Stimulated activated CD8-positive, alpha-beta memory T cell treated with anti-CD3 and anti-CD28 coated beads, Interleukin-7, amount 100 ng/mL, for 48 hours (primary cell): Measurements from ENCODE around the gene CTIF.

Experiments used
- DNase-seq, 2 donors: peaks; one replicate each; pipeline ENCODE4 v3.0.0-alpha.2; 2020; ENCODE audit warnings: low read depth in 1 of 2; ENCODE audit errors: extremely low read depth in 1 of 2

CTIF gene

DNA sequence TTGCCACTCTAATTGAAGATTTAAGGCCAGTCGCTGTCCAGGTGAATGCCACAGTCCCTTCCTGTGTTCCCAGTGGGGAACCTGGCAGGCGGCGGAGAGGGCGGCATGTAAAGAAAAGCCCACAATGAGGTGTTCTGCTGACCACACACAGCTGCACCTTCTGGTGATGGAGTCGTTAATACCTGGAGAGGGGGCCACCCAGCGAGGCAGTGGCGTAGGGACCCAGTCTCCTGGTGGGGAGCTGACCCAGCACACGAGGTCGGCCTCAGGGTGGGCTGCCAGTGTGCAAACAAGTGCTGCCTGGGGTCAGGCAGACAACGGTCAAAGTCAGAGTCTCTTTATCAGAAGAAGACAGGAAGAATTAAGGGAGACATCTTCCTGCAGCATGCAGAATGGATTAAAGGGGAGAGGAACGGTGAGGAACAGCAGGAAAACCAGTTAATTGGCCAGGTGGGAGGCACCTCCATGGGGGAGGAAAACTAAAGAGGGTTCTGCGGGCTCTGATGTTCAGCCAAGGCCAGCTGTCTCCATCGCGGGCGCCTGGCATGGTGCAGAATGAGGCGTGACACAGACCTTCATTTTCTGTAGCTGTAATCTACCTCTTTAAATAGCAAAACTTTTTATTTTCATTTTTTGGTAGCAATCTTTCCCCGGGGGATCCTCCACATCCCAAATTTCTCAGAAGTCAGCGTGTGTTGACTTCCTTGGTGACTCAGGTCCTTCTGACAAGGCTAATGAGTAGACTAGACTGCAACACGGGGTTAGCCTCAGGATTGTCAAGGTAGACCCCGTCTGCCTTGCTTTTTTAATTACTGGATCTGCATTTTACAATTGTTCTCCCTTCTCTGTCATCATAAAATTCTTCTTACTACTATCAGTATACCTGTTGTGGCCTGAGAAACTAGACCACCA lies 333.7 kb downstream of the CTIF start:
- DNase-seq: no peak

DNA sequence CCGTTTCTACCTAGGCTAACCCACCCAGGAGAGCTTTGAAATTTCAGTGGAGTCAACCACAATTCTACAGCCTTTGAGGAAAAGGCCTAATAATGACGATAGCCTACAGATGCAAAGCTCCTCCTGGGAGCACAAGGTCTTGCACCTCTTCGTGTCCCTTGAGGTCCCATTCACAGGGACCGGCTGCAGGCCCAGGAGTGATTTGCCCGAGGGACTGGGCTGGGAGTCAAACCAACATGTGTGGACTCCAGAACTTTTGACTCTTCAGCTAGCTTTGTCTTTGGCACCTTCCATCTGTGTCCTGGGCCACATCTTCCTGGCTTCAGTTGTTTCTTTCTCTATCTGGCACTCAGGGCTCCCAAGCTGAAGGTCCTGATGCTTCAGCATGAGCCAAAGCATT lies 335.4 kb downstream of the CTIF start:
- no peak for DNase-seq

DNA sequence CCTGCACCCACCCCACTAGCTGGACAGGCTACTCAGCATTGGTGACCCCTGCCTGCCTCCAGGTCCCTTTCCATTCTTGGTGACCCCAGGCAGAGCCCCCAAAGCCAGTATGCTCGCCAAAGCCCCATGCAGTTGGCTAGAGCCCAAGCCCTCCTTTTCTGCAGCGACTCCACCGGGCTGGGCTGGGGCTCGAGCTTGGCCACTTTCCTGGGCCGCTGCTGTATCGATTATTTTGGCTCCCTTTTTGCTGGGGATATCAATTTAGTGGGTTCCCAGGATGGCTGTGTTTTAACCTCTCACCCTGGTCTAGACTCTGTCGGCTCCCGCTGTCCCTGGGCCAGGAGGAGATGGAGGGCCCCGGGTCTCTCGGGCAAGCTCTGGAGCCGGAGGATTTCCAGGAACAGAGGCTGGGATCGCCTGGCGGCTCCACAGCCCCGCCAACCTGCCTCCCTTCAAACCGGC lies 335.9 kb downstream of the CTIF start:
- no peak for DNase-seq

DNA sequence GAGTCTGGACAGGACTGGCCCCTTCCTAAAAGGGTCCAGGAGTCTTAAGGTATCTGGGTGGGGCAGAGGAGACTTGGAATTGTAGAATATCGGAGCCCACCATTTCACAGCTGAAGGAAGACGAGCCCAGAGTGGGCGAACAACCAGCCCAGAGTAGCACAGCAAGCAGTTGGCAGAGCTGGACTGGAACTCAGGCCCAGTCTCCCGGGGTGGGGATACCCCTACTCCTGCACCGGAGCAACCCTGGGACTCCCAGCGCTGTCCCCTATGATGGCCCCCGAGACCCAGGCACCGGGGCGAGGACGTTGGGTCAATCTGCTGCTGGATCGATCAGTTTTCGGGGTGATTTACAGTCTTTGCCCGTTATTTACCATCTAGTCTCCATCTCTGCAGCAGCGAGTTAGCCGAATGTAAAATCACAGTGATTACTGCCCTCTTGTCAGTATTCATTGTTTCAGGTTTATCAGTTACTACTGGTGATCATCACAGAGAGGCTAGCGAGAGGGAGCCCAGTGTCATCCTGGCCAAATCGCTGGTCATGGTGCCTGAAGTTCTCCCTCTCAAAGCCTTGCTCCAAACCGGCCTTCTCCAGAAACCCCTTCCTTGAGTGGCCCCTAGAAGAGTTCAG lies 336.6 kb downstream of the CTIF start:
- DNase-seq: no peak

DNA sequence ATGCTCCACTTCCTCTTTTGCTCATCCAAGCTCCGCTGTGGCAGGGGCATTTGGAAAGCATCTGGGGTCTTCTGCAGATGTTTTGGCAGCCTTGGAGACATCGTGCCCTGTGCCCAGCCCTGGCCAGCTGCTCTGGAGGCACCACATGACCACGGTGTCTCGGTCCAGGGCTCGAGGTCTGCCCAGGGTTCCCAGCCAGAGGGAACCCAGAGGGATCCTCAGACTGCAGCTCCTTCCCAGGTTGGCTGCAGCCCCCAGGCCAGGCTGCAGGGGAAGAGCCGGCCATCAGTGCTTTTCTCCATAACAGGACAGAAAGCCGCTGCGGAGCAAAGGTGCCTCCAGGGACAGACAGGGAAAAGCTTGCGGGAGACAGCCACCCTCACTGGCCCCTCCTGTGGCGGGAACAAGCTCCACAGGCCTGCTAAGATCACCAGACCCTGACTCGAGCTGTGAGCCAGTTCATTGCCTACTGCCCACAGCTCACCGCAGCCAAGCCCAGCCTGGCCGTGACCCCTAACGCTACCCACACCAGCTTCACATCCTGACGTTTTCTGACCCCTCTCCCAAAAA lies 337.2 kb downstream of the CTIF start:
- DNase-seq: no peak

DNA sequence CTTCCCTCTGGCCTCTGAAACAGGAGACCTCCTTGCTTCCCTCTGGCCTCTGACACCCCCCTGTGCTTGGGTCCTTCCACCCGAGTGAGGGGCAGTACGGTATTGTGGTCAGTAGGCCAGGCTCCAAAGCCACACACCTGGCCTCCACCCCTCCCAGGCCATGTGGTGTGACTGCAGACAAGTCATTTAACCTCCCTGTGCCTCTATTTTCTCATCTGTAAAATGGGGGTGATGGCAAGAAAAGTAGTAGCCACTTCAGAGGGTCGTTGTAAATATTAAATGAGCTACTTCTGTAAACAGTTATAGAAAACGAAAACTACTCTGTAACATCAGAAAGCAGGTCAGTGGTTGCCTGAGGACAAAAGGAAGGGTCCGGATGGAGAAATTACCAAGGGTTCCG lies 337.8 kb downstream of the CTIF start:
- no peak for DNase-seq

DNA sequence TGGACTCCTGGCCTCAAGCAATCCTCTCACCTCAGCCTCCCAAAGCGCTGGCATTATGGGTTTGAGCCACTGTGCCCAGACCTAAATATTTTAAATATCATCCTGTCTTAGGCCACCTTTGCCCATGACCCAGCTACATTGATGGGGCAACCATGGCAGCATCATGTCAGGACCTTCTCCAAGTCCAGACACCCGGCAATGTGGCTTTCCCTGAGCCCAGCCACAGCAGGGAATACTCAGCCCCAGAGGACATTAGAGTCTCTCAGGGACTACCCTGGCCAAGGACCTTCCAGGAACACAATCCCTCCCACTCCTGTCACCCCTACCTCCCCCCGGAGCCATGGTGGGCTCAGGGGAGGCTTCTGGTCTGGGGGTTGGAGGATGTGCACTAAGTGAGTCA lies 339.1 kb downstream of the CTIF start:
- no peak for DNase-seq

DNA sequence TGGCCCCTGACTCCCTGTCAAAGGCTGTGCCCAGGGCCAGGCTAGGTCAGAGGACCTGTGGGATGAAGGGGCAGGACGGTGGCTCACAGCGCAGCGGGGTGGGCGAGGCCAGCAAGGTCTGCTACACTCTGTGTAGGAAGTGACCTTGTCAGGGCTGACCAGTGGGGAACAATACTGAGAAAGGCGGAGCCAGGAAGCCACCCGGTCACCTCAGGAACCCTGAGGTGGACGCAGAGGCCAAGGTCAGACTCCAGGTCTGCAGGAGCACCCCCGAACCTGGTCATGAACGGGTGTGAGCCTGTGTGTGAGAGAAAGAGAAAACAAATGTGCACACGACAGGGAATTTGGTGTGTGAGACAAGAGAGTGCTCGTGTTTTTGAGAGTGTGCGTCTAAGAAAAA lies 339.6 kb downstream of the CTIF start:
- no peak for DNase-seq

DNA sequence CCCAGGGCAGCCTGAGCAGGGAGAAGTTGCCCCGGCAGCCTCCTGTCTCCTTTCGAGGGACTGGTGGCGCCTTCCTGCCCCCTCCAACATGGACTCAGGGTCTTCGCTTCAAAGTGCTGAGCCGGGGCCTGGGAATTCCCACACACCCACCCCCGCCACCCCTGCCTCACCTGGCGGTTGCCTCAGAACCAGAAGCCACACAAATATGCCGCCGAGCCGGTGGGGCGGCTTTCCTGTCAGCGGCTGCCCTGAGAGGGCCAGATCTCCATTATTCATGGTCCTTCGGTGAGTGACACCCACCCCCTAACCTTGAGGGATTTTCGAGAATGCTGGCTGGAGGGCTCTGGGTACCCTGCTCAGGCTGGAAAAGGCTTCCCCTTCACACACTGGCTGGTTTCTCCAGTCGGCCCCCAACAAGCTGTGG lies 340.2 kb downstream of the CTIF start:
- no peak for DNase-seq

DNA sequence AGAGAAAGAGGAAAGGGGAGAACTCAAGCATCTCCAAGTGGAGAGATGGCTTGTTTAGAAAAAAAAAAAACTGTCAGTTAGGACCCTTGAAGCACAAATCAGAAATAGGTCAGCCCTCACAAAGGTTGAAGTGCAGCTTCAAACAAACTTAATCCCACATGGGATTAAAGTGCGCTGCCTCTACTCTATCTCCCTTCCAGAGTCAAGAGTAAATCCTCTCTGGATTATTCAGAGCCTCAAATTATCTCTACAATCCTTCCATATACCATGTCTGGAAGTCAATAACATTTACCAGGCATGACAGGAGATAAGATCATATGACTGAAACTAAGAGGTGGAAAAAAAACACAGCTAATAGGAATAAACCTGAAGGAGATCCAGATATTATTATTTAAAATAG lies 342.1 kb downstream of the CTIF start:
- no peak for DNase-seq

DNA sequence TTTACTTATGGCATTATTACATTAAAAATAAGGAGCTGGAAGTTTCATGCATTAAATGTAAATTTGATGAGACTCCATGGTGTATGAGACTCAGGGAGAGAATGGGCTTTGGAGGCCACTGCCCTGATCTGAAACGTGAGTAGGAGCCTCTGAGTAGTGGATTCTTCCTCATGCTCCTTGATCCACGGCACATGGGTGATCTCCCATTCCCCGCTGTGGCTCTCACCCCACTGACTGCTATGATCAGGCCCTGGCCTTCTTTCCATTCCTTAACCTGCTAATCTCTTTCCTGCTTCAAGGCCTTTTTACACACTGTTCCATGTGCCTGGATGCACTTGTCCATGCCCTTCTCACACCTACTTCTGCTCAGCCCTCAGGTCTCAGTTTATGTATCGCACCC lies 343.5 kb downstream of the CTIF start:
- DNase-seq: no peak

DNA sequence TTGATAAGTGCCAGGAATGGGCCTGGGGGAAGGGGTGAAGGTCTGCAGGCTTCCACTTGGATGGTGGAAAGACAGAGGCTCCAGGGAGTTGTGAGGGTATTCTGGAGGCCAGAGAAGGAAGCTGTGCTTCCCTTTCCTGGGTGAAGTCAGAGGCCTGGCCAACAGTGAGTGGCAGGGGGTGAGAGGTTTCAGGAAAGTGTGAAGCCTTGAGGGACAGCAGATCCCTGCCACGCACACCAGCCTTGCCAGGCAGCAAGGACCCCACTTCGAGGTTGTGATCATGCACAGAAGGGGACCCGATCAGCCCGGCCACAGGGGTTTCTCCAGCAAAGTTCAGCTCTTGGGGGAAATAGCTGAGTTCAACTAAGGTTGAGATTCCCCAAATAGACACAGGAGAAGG lies 345.5 kb downstream of the CTIF start:
- no peak for DNase-seq

DNA sequence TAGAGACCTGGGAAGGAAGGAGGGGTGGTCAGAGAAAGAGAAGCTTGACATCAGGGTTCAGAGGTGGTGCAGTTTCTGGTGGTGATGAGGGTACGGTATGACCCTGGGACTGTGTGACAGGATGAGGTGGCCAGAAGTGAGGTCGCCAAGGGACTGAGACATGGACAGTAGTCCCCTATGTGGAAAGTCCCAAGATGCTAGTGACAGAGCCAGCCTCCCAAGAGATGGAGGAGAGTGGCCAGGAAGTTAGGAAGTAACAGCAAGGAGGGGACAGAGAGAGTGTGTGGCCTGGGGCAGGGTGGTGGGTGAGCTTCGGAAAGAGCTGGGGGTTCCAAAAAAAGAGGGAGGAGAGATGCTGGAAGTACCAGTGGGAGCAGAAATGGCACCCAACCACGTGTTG lies 345.9 kb downstream of the CTIF start:
- DNase-seq: no peak

DNA sequence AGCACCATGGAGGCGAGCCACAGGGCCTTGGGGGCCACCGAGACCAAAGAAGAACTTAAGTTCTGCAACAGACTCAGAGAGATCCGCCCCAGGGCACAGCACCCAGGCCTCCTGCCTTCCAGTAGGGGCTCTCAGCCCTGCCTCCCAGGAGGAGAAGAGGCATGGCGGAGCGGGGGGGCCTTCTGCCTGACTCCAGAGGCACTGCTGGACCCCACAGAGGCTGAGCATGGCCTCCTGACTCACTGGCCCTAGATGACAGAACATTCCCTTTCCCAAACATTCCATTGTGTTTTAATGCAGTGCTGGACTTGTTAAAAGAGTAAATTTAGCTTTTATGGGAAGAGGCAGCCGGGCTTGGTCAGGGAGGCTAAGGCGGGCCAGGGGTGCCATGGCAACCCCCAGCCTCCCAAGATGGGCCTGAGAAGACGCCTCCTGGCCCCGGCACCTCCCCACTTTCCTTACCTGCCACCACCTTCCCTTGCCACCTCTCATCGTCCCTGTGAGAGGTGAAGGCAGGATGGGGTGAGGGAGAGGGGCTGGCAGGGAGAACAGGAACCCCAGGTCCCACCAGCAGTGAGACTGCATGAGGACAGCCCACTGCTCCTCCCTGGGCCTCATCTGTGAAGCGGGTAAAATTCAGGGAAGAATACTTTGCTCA lies 346.6 kb downstream of the CTIF start:
- no peak for DNase-seq

DNA sequence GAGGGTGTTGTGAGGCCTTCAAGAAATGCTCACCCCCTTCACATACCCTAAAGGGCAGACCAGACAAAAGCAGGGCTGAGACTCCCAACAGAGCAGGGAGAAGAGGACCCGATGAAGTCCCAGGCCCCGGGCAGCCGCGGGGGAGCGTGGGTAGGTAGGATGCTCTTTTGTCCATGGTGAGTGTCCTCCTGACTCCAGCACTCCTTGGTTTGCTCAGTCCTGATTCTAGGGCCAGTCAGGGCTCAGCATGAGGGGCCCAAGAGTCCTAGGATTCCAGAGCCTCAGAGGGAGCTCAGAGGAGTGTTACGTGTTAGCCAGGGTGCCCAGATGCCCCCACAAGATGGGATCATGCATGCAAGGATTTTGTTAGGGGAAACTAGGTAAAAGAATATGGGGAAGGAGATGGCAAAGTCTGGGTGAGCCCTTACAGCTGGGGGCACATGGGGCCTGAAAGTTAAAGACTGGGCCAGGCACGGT lies 347.1 kb downstream of the CTIF start:
- DNase-seq: no peak

DNA sequence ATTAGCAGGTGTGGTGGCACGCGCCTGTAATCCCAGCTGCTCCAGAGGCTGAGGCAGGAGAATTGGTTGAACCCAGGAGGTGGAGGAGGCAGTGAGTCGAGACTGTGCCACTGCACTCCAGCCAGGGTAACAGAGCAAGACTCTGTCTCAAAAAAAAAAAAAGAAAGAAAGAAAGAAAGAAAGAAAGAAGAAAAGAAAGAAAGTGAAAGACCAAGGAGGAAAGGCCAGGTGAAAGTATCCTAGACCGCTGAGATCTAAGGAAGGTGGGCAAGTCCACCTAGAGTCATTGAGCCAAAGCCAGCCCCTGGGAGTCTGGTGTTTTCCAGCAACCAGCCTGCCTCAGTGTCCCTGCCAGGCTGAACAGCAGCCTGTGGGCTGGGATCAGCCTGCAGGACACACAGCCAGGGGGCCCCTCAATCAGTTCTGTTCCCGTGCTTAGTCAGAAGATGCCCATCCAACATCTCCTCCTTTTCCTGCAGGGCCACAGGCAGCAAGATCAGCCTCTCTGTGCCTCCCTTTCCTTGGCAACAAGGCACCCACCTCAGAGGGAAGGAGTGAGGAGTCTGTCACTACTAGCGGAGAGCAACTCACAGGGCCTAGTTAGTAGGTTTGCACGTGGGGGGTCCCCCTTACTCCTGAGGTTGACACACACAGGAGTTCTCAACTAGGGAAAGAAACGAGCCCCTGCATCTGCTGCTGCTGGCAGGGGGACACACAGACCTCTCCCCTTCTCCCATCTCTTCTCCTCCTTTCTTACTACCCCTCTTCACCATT lies 347.9 kb downstream of the CTIF start:
- DNase-seq: no peak

DNA sequence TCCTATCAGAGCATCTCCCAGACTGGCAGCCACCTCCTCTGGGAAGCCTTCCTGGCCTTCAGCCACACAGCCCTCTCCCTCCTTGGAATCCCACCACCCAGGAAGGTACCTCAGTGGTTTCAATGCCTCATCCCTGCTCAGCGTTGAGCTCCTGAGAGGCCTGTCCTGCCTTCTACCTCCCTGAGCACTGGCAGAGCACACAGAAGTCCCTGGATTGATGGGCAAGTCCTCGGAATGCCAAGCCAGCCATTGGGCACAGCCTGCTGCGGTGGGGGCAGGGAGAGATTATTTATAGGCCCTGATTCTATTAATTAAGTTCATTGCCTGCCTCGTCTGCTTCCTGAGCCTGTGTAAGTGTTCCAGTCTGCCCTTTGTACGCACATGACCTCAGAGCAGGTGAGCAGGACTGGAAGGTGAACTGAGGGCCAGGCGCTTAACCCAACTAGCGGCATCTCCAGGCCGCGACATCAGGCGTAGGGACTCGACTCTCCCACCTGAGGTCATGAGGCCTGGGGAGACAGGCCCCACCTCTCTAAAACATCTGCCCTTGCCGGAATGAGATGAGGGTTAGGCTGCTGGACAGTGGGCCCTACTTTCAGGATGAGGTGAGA lies 348.6 kb downstream of the CTIF start:
- DNase-seq: no peak

DNA sequence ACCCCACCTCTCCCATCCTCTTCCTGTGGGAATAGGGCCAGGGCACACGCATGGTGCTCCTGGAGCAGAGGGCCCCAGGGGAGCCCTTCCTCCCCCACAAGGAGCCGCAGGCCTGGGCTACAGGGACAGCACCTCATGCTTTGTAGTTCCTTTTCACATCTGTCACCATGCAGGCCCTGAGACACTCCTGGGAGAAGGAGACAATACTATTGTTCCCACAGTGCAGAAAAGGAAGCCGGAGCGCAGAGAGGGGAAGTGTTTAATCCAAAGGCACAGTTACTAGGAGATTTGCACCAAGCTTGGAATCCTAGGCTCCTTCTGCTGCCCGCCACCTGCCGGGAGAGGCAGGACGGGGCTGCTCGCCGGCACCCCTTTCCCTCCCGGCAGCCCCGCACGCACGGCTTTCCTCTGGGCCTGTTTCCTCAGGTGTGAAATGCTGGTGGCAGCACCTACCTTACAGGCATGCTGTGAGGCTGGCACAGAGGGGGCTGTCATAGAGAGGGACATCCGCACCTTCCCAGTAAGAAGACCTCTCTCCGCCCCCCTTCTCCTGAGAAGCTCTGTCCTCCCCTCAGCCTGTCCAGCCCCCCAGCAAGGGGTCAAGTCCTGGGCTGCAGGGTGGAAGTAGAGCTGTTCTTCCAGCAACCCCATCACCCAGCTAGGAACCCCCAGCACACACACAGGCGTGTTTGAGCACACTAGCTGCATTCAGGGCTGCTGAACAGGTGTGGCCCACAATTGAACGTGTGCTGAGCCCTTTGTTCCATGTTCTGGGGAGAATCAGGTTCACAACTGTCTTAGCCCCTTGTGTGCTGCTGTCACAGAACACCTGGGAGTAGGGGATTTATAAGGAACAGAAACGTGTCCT lies 349.3 kb downstream of the CTIF start:
- no peak for DNase-seq

DNA sequence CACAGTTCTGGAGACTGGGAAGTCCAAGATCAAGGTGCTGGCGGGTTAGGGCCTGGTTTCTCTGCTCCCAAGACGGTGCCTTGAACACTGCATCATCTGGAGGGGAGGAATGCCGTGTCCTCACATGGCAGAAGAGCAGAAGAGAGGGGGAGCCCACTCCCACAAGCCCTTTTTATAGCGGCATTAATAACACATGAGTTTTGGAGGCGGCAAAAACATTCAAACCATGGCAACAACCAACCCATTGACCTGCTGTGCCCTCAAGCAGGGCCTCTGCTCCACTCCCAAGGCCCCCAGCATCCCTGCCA lies 349.9 kb downstream of the CTIF start:
- DNase-seq: no peak
